HG02970 (cell line): Measurements from ENCODE around the gene USP11.

Experiments
- ATAC-seq: cut with Tn5 transposase; IDR thresholded peaks from one replicate; pipeline ENCODE4 v1.9.1; 2021; ENCODE audit warnings: mild to moderate bottlenecking, moderate library complexity, moderate number of reproducible peaks; ENCODE audit not compliant: unreplicated experiment, low FRiP score

The USP11 gene

GRCh38 chrX:47202316-47202715 is 30.5 kb upstream of the USP11 start:
- ATAC-seq: no peak

GRCh38 chrX:47202877-47203276 is 29.9 kb upstream of the USP11 start:
- no peak for ATAC-seq

GRCh38 chrX:47204970-47205369 is 27.8 kb upstream of the USP11 start:
- ATAC-seq: no peak

- no peak for ATAC-seq
These were observed 26.5 kb upstream of the USP11 start for GRCh38 chrX:47206316-47206715.

GRCh38 chrX:47208108-47208507 is 24.7 kb upstream of the USP11 start:
- ATAC-seq: no peak

- ATAC-seq: no peak
These were observed 23.1 kb upstream of the USP11 start for GRCh38 chrX:47209508-47210238.

GRCh38 chrX:47210661-47211425 is 22.0 kb upstream of the USP11 start:
- no peak for ATAC-seq

GRCh38 chrX:47212381-47213293 is 20.2 kb upstream of the USP11 start:
- ATAC-seq: no peak

- ATAC-seq: no peak
These were observed 18.3 kb upstream of the USP11 start for GRCh38 chrX:47214435-47215077.

GRCh38 chrX:47215291-47215900 is 17.4 kb upstream of the USP11 start:
- ATAC-seq: no peak

- ATAC-seq: no peak
These were observed 16.4 kb upstream of the USP11 start for GRCh38 chrX:47216393-47216925.

- no peak for ATAC-seq
These were observed 15.5 kb upstream of the USP11 start for GRCh38 chrX:47217121-47217851.

- ATAC-seq: peak; percentile 86
These were observed 14.9 kb upstream of the USP11 start for GRCh38 chrX:47217852-47218279.

- ATAC-seq: peak; percentile 46
These were observed 14.4 kb upstream of the USP11 start, which contains the start of gene CDK16 for GRCh38 chrX:47218280-47218919. CDK16 (plus strand) TSS chrX:47218681; CDS start chrX:47223558, 4,877 bp downstream.

- ATAC-seq: peak; percentile 2
These were observed 13.6 kb upstream of the USP11 start for GRCh38 chrX:47218920-47219815.

- no peak for ATAC-seq
These were observed 11.1 kb upstream of the USP11 start for GRCh38 chrX:47221756-47222155.

GRCh38 chrX:47222751-47223350 is 10.0 kb upstream of the USP11 start:
- ATAC-seq: no peak
